Fibroblast of lung (primary cell): Measurements from ENCODE around the gene CCDC7. TPM values are rescaled to one million over a fixed set of nuclear protein-coding genes. Genes with fewer than 3 reads are reported as not detected.

ENCODE experiments used
- DNase-seq, 2 donors: peaks; one replicate each; pipeline versions ENCODE4 v3.0.0 to v3.0.0-alpha.2; 2010; ENCODE audit warnings: low read depth in 2 of 2
- H2AFZ ChIP-seq: 2 replicates; pipeline ENCODE4 v1.5.1; 2012; ENCODE audit warnings: low read length, control low read depth, inconsistent platforms
- H3K27ac ChIP-seq: 2 replicates; pipeline ENCODE4 v1.5.1; 2011; ENCODE audit warnings: low read length, control low read depth; ENCODE audit not compliant: insufficient read depth
- H3K27me3 ChIP-seq: 2 replicates; pipeline ENCODE4 v1.5.1; 2011; ENCODE audit warnings: mild to moderate bottlenecking, low read length; ENCODE audit not compliant: control insufficient read depth, insufficient read depth
- H3K36me3 ChIP-seq: 2 replicates; pipeline ENCODE4 v1.5.1; 2011; ENCODE audit warnings: low read length; ENCODE audit not compliant: control insufficient read depth, insufficient read depth
- H3K4me1 ChIP-seq: 2 replicates; pipeline ENCODE4 v1.5.1; 2011; ENCODE audit warnings: low read length; ENCODE audit not compliant: control insufficient read depth, insufficient read depth; ENCODE audit errors: extremely low read depth
- H3K4me2 ChIP-seq: 2 replicates; pipeline ENCODE4 v1.5.1; 2011; ENCODE audit warnings: low read length, control low read depth; ENCODE audit not compliant: insufficient read depth; ENCODE audit errors: extremely low read depth
- H3K4me3 ChIP-seq, 4 experiments: fragments of 200-600 bp in 1 of 4; sonication (generic) in 1 of 4; replicated peaks in 1 of 4; 2 replicates each; pipeline ENCODE4 v1.5.1; 2011 to 2016; ENCODE audit warnings: low read length in 4 of 4, low read depth in 3 of 4, mild to moderate bottlenecking in 3 of 4, control low read depth in 2 of 4, inconsistent platforms in 1 of 4, mixed read lengths in 1 of 4; ENCODE audit not compliant: insufficient read depth in 1 of 4; ENCODE audit errors: control extremely low read depth in 1 of 4
- H3K79me2 ChIP-seq: 2 replicates; pipeline ENCODE4 v1.5.1; 2012; ENCODE audit warnings: mild to moderate bottlenecking, low read length, inconsistent platforms; ENCODE audit not compliant: control insufficient read depth, insufficient read depth
- H3K9ac ChIP-seq: 2 replicates; pipeline ENCODE4 v1.5.1; 2011; ENCODE audit warnings: mild to moderate bottlenecking, low read length, control low read depth; ENCODE audit not compliant: insufficient read depth
- H3K9me3 ChIP-seq: 2 replicates; pipeline ENCODE4 v1.5.1; 2012; ENCODE audit warnings: low read depth, low read length; ENCODE audit not compliant: control insufficient read depth, insufficient read depth
- H4K20me1 ChIP-seq: 2 replicates; pipeline ENCODE4 v1.5.1; 2011; ENCODE audit warnings: low read length; ENCODE audit not compliant: control insufficient read depth, insufficient read depth; ENCODE audit errors: extremely low read depth
- EZH2 ChIP-seq: IDR thresholded peaks from 2 replicates; pipeline ENCODE4 v1.5.1; 2012; ENCODE audit warnings: low read length, control low read depth, mild to moderate bottlenecking; ENCODE audit errors: missing control alignments
- polyA plus RNA-seq, 2 donors: library from polyadenylated mRNA; depleted of rRNA in 1 of 2; stranded (reverse) in 1 of 2; unstranded in 1 of 2; fragments of >200 nt; gene quantifications; 2 replicates each; pipeline ENCODE4 v1.2.1, GENCODE V29; 2011 to 2012; ENCODE audit warnings: missing spikeins in 1 of 2
- total RNA-seq: library from RNA; depleted of rRNA; stranded (reverse); fragments of >200 nt; gene quantifications from 2 replicates; pipeline ENCODE4 v1.2.1, GENCODE V29; 2014
- TF ChIP-seq, protein P1 (sequence below), 2 donors: IDR thresholded peaks in 1 of 2; conservative IDR thresholded peaks in 1 of 2; 1 replicate in 1 of 2; 2 replicates in 1 of 2; pipeline ENCODE4 v1.5.1; 2011 to 2012; ENCODE audit warnings: low read length in 2 of 2, control low read depth in 1 of 2, inconsistent platforms in 1 of 2, low read depth in 1 of 2, mild to moderate bottlenecking in 1 of 2

Gene CCDC7
- total and polyA plus RNA-seq, 2 donors (not counting 1 experiment from before 2014, with no cell fraction given), result 1.0 to 19.5 TPM

DNA sequence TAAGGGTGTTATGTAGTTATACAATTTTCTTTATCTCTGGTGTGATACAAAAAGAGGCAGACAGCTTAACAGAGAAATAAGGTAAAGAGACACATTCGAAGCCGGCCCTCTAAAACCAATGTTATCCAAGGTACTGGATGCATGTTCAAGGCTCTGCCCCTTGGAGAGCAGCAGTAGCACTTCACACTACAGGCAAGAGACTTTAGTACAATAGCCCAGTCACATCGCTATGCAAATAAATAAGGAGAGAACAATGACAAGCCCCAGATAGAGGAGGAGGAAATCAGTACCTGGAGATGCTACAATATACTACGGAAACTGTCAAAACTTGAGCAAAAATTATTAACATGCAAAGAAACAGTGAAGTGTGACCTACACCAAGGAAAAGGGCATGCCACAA is 401.0 kb downstream of the CCDC7 start:
- Histone ChIP-seq H3K36me3 (no peaks in the 10 kb centered on the region), H3K79me2 (no peaks in the 10 kb centered on the region), H3K9me3 (no peaks in the 10 kb centered on the region), H3K4me1 (no peaks in the 10 kb centered on the region), H3K4me2 (no peak overlapping the region), H4K20me1 (no peaks in the 10 kb centered on the region), H3K27me3 (no peaks in the 10 kb centered on the region), H3K27ac (no peak overlapping the region), H3K9ac (no peak overlapping the region), H2AFZ (no peak overlapping the region), H3K4me3 (no peak overlapping the region)
- no peak for DNase-seq
- TF ChIP-seq, protein P1, sequence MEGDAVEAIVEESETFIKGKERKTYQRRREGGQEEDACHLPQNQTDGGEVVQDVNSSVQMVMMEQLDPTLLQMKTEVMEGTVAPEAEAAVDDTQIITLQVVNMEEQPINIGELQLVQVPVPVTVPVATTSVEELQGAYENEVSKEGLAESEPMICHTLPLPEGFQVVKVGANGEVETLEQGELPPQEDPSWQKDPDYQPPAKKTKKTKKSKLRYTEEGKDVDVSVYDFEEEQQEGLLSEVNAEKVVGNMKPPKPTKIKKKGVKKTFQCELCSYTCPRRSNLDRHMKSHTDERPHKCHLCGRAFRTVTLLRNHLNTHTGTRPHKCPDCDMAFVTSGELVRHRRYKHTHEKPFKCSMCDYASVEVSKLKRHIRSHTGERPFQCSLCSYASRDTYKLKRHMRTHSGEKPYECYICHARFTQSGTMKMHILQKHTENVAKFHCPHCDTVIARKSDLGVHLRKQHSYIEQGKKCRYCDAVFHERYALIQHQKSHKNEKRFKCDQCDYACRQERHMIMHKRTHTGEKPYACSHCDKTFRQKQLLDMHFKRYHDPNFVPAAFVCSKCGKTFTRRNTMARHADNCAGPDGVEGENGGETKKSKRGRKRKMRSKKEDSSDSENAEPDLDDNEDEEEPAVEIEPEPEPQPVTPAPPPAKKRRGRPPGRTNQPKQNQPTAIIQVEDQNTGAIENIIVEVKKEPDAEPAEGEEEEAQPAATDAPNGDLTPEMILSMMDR (conservative IDR thresholded peaks at IDR 0.05 in 1 of 2, IDR thresholded peaks at IDR 0.05 in 1 of 2; ENCODE audit: low read depth in 1 of 2, low read length in 2 of 2), result no peak
- no peak for TF ChIP-seq EZH2

DNA sequence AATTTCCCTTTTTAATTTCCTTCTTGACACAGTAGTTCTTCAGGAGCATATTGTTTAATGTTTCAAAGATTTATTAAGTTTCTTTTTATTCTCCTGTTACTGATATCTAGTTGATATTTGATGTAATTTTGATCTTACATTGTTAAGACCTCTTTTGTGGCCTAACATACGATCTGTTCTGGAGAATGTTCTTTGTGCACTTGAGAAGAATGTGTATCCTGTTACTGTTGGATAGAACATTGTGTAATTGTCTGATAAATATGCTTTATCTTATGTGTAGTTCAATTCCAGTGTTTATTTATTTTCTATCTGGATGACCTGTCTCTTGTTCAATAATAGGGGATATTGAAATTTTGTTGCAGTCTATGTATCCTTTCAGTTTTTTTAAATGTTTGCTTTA is 405.4 kb downstream of the CCDC7 start:
- H3K36me3 ChIP-seq, result no peaks in the 10 kb centered on the region
- TF ChIP-seq EZH2, result no peak
- TF ChIP-seq, protein P1 (conservative IDR thresholded peaks at IDR 0.05 in 1 of 2, IDR thresholded peaks at IDR 0.05 in 1 of 2; ENCODE audit: low read depth in 1 of 2, low read length in 2 of 2), result no peak
- H3K79me2 ChIP-seq, result no peaks in the 10 kb centered on the region
- no peaks in the 10 kb centered on the region for H3K27me3 ChIP-seq
- no peak overlapping the region for H3K4me3 ChIP-seq
- no peak overlapping the region for H3K27ac ChIP-seq
- H2AFZ ChIP-seq, result no peak overlapping the region
- no peaks in the 10 kb centered on the region for H3K4me1 ChIP-seq
- H3K4me2 ChIP-seq, result no peak overlapping the region
- no peaks in the 10 kb centered on the region for H4K20me1 ChIP-seq
- H3K9ac ChIP-seq, result no peak overlapping the region
- peak in 1 of 2 donors; percentile 2 for DNase-seq
- no peaks in the 10 kb centered on the region for H3K9me3 ChIP-seq

DNA sequence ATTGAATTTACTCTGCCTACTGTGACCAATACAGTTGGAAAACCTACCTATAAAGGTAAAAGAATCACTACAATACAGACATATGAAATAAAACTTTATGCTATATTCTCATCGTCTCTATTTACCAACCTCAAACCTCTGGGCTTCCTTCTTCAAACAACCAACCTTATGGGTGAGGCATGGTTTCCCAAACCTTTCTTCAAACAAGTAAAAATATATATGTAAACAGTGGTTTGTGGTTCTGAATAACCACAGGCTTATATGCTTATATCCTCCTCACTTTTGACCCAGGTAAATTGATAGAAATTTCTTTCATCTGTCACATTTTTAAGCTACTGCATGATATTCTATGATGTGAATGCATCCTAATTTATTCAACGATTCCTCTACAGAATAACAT is 408.5 kb downstream of the CCDC7 start:
- Histone ChIP-seq H3K79me2 (no peaks in the 10 kb centered on the region), H3K27me3 (no peaks in the 10 kb centered on the region), H3K36me3 (no peaks in the 10 kb centered on the region), H3K9ac (no peak overlapping the region), H2AFZ (no peak overlapping the region), H4K20me1 (no peaks in the 10 kb centered on the region), H3K4me2 (no peak overlapping the region), H3K27ac (no peak overlapping the region), H3K4me1 (no peaks in the 10 kb centered on the region), H3K4me3 (no peak overlapping the region), H3K9me3 (no peaks in the 10 kb centered on the region)
- DNase-seq, result no peak
- no peak for TF ChIP-seq EZH2
- TF ChIP-seq, protein P1 (conservative IDR thresholded peaks at IDR 0.05 in 1 of 2, IDR thresholded peaks at IDR 0.05 in 1 of 2; ENCODE audit: low read depth in 1 of 2, low read length in 2 of 2), result no peak
